A549 (cell line): ENCODE measurements around the gene GNA12. TPM values are rescaled to one million over a fixed set of nuclear protein-coding genes. Genes with fewer than 3 reads are reported as not detected.

Experiments
- ATAC-seq, 2 experiments: fragments of 200-7000 bp in 1 of 2; fragments of >200 bp in 1 of 2; cut with Nextera tagmentation in 1 of 2; cut with Tn5 transposase in 1 of 2; 3 replicates each; pipeline versions ENCODE4 v1.8.0 to v1.9.1; 2018 to 2020; ENCODE audit warnings: mild to moderate bottlenecking in 1 of 2, moderate library complexity in 1 of 2
- CTCF ChIA-PET: fragments of 300-600 bp; sonication (Branson Sonifier 250); formaldehyde crosslinking; extraction: SDS; loops from one replicate; lab custom pipeline; 2021; ENCODE audit warnings: antibody characterized with exemption, inconsistent platforms; lab: Yijun Ruan, JAX
- POLR2A ChIA-PET: fragments of 350-600 bp; formaldehyde crosslinking; extraction: SDS; loops from one replicate; lab custom pipeline; 2021; ENCODE audit warnings: antibody characterized with exemption, inconsistent platforms; lab: Yijun Ruan, JAX
- DNase-seq, 2 experiments: peaks; one replicate each; pipeline versions ENCODE4 v3.0.0 to v3.0.0-alpha.2; 2011 to 2016; ENCODE audit warnings: low read depth in 1 of 2, low spot score in 1 of 2
- FAIRE-seq: peaks from 2 replicates; lab custom pipeline; 2011; peaks lifted over from hg19 to GRCh38; lab: Jason Lieb, UNC
- H3K27ac ChIP-seq, 2 experiments: fragments of >200 bp; sonication (Bioruptor Twin); formaldehyde crosslinking; 3 replicates each; pipeline ENCODE4 v1.5.1; 2016 to 2017
- H3K4me1 ChIP-seq: fragments of >200 bp; sonication (Bioruptor Twin); formaldehyde crosslinking; 3 replicates; pipeline ENCODE4 v1.6.1; 2016
- H3K4me2 ChIP-seq: fragments of >200 bp; sonication (Bioruptor Twin); formaldehyde crosslinking; 3 replicates; pipeline ENCODE4 v1.6.1; 2016
- H3K4me3 ChIP-seq: fragments of >200 bp; sonication (Bioruptor Twin); formaldehyde crosslinking; 3 replicates; pipeline ENCODE4 v1.5.1; 2016
- H3K9me3 ChIP-seq: fragments of >200 bp; sonication (Bioruptor Twin); formaldehyde crosslinking; 3 replicates; pipeline ENCODE4 v1.6.1; 2016
- CEBPB ChIP-seq, 2 experiments: fragments of >200 bp in 1 of 2; sonication (Bioruptor Twin) in 1 of 2; formaldehyde crosslinking in 1 of 2; IDR thresholded peaks; 2 replicates each; pipeline ENCODE4 v1.6.1; 2012 to 2016
- CHD2 ChIP-seq: fragments of 150-350 bp; IDR thresholded peaks from 2 replicates; pipeline ENCODE4 v1.6.1; 2014; ENCODE audit warnings: low read length; ENCODE audit not compliant: partially characterized antibody
- EHMT2 ChIP-seq: fragments of 200-600 bp; sonication (generic); IDR thresholded peaks from 2 replicates; pipeline ENCODE4 v1.6.1; 2016; ENCODE audit warnings: antibody characterized with exemption, low read depth, mild to moderate bottlenecking, moderate library complexity
- FOSB ChIP-seq: fragments of 250-450 bp; sonication (Bioruptor Pico); IDR thresholded peaks from 2 replicates; pipeline ENCODE4 v1.5.0; 2020; ENCODE audit warnings: mild to moderate bottlenecking, moderate library complexity
- FOSL2 ChIP-seq, 2 experiments: fragments of 450-650 bp in 1 of 2; fragments of >200 bp in 1 of 2; sonication (Bioruptor Twin) in 1 of 2; formaldehyde crosslinking; IDR thresholded peaks; 2 replicates each; pipeline versions ENCODE4 v1.5.0 to v1.6.1; 2016 to 2020; ENCODE audit warnings: mild to moderate bottlenecking in 1 of 2, moderate library complexity in 1 of 2
- FOXS1 ChIP-seq: fragments of 250-450 bp; sonication (Bioruptor Pico); IDR thresholded peaks from 2 replicates; pipeline ENCODE4 v1.5.0; 2020; ENCODE audit warnings: mild to moderate bottlenecking, moderate library complexity
- GATA3 ChIP-seq: IDR thresholded peaks from 2 replicates; pipeline ENCODE4 v1.6.1; 2012; ENCODE audit warnings: borderline replicate concordance
- HOXB13 ChIP-seq: fragments of 250-450 bp; sonication (Bioruptor Pico); IDR thresholded peaks from 2 replicates; pipeline ENCODE4 v1.5.0; 2020; ENCODE audit warnings: low read depth, mild to moderate bottlenecking, moderate library complexity
- HOXB5 ChIP-seq: fragments of 250-450 bp; sonication (Bioruptor Pico); IDR thresholded peaks from 2 replicates; pipeline ENCODE4 v1.5.0; 2020; ENCODE audit warnings: mild to moderate bottlenecking, moderate library complexity
- JUNB ChIP-seq: fragments of >200 bp; sonication (Bioruptor Twin); formaldehyde crosslinking; IDR thresholded peaks from 2 replicates; pipeline ENCODE4 v1.6.1; 2016
- KDM5A ChIP-seq: fragments of 200-600 bp; sonication (generic); IDR thresholded peaks from 2 replicates; pipeline ENCODE4 v1.6.1; 2016; ENCODE audit warnings: antibody characterized with exemption, mild to moderate bottlenecking
- MAZ ChIP-seq: fragments of 150-350 bp; IDR thresholded peaks from 2 replicates; pipeline ENCODE4 v1.6.1; 2014; ENCODE audit warnings: antibody characterized with exemption, low read depth, low read length, borderline replicate concordance
- NFE2L2 ChIP-seq: fragments of 150-350 bp; conservative IDR thresholded peaks from 2 replicates; pipeline ENCODE4 v1.6.1; 2014; ENCODE audit warnings: low read length
- NPAS2 ChIP-seq: fragments of 250-450 bp; sonication (Bioruptor Pico); IDR thresholded peaks from 2 replicates; pipeline ENCODE4 v1.8.0; 2022; ENCODE audit warnings: mild to moderate bottlenecking, moderate library complexity, borderline replicate concordance
- NR3C1 ChIP-seq: fragments of >200 bp; sonication (Bioruptor Twin); formaldehyde crosslinking; IDR thresholded peaks from 3 replicates; pipeline ENCODE4 v1.6.1; 2017
- PBX3 ChIP-seq: IDR thresholded peaks from 2 replicates; pipeline ENCODE4 v1.6.1; 2012
- RAD21 ChIP-seq, 2 experiments: fragments of >200 bp in 1 of 2; sonication (Bioruptor Twin) in 1 of 2; formaldehyde crosslinking in 1 of 2; IDR thresholded peaks in 1 of 2; conservative IDR thresholded peaks in 1 of 2; 2 replicates in 1 of 2; 3 replicates in 1 of 2; pipeline ENCODE4 v1.6.1; 2012 to 2018; ENCODE audit warnings: inconsistent platforms in 1 of 2
- RARB ChIP-seq: fragments of 250-450 bp; sonication (Bioruptor Pico); IDR thresholded peaks from 2 replicates; pipeline ENCODE4 v1.8.0; 2021; ENCODE audit warnings: mild to moderate bottlenecking, moderate library complexity
- RFX5 ChIP-seq: fragments of 450-650 bp; IDR thresholded peaks from 2 replicates; pipeline ENCODE4 v1.7.1; 2014; ENCODE audit warnings: antibody characterized with exemption, mild to moderate bottlenecking, moderate library complexity
- SMC3 ChIP-seq: fragments of >200 bp; sonication (Bioruptor Twin); formaldehyde crosslinking; IDR thresholded peaks from 3 replicates; pipeline ENCODE4 v1.6.1; 2018; ENCODE audit warnings: inconsistent platforms
- SREBF2 ChIP-seq: fragments of 450-650 bp; IDR thresholded peaks from 2 replicates; pipeline ENCODE4 v1.6.1; 2014; ENCODE audit warnings: mild to moderate bottlenecking, moderate library complexity
- ZC3H11A ChIP-seq: fragments of 450-650 bp; IDR thresholded peaks from 2 replicates; pipeline ENCODE4 v1.6.1; 2014; ENCODE audit warnings: antibody characterized with exemption, mild to moderate bottlenecking
- WGBS: methylation state at CpG from one replicate; pipeline ENCODE4 v1.1.6; 2017; ENCODE audit errors: missing lambda C conversion rate; 5-methylcytosine and 5-hydroxymethylcytosine counted together
- polyA plus RNA-seq, 4 experiments: library from polyadenylated mRNA; depleted of rRNA in 3 of 4; stranded (reverse); fragments of >200 nt; fragmentation: RNase III in 1 of 4; extraction: RNeasy Plus Mini Kit Qiagen cat#74134 plus additional on column Dnase treatment in 1 of 4; gene quantifications; 2 replicates in 3 of 4; 3 replicates in 1 of 4; pipeline ENCODE4 v1.2.3, GENCODE V29; 2011 to 2017
- TF ChIP-seq, protein P1 (sequence below): IDR thresholded peaks from 2 replicates; pipeline ENCODE4 v1.6.1; 2012; ENCODE audit warnings: low read depth, borderline replicate concordance
- TF ChIP-seq, protein P2 (sequence below): fragments of 150-350 bp; IDR thresholded peaks from 2 replicates; pipeline ENCODE4 v1.6.1; 2014; ENCODE audit warnings: low read depth, mild to moderate bottlenecking, low read length
- TF ChIP-seq, protein P3 (sequence below): fragments of 450-650 bp; IDR thresholded peaks from 2 replicates; pipeline ENCODE4 v1.6.1; 2014; ENCODE audit warnings: antibody characterized with exemption

The GNA12 gene
- polyA plus RNA-seq, 2 of the 4 experiments (the other 2 are of a cell fraction), result 33.0 to 43.7 TPM

- H3K4me3 ChIP-seq, result no peak overlapping the region
- peak overlapping the region in 1 of 2 experiments; percentile 7; a peak in 1 of 6 replicates for H3K27ac ChIP-seq
- ATAC-seq, result no peak
- ChIA-PET POLR2A (no interaction called here), CTCF (interaction anchor here (1.0 to 1.6 kb wide), 4 partner anchors 18 to 114 kb away, joined by 3 to 5 read pairs (median 4); no protein-coding TSS in a partner anchor)
- H3K9me3 ChIP-seq, result no peaks in the 10 kb centered on the region
- no peak for FAIRE-seq
- no peak overlapping the region for H3K4me2 ChIP-seq
- TF ChIP-seq JUNB (no peak), HOXB13 (CRISPR knock-in tag) (no peak), FOSB (CRISPR knock-in tag) (no peak), EHMT2 (no peak), CEBPB (IDR thresholded peaks at IDR 0.05) (no peak), RARB (CRISPR knock-in tag) (no peak)
- TF ChIP-seq, protein P1, sequence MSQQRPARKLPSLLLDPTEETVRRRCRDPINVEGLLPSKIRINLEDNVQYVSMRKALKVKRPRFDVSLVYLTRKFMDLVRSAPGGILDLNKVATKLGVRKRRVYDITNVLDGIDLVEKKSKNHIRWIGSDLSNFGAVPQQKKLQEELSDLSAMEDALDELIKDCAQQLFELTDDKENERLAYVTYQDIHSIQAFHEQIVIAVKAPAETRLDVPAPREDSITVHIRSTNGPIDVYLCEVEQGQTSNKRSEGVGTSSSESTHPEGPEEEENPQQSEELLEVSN, result no peak
- TF ChIP-seq, all 56 proteins: peak for 0
- no peak for DNase-seq
- WGBS, result 92% methylated on average over 15 of the region's 16 CpGs
- peaks cover 35% of the 10 kb centered on the region for H3K4me1 ChIP-seq
Observed at GRCh38 chr7:2824678-2825461, 19.2 kb downstream of the GNA12 start.

- H3K4me2 ChIP-seq, result no peak overlapping the region
- ATAC-seq (no peak), FAIRE-seq (no peak), DNase-seq (no peak)
- peaks cover 43% of the 10 kb centered on the region for H3K4me1 ChIP-seq
- no peaks in the 10 kb centered on the region for H3K9me3 ChIP-seq
- POLR2A ChIA-PET, result no interaction called here
- H3K4me3 ChIP-seq, result no peak overlapping the region
- CTCF ChIA-PET, result interaction anchor here (1.4 to 1.6 kb wide), 2 partner anchors 64 to 67 kb away, joined by 3 to 5 read pairs; no protein-coding TSS in a partner anchor
- 93% methylated on average over 15 of the region's 16 CpGs for WGBS
- H3K27ac ChIP-seq, result peak overlapping the region in 1 of 2 experiments; percentile 45; a peak in 2 of 6 replicates
- TF ChIP-seq SREBF2 (no peak), ZC3H11A (no peak), RAD21 (conservative IDR thresholded peaks at IDR 0.05 in 1 of 2, IDR thresholded peaks at IDR 0.05 in 1 of 2) (no peak), KDM5A (no peak), MAZ (no peak), NPAS2 (CRISPR knock-in tag) (no peak), FOXS1 (CRISPR knock-in tag) (no peak), SMC3 (no peak)
Observed at GRCh38 chr7:2824026-2824677, 20.0 kb downstream of the GNA12 start.

DNA sequence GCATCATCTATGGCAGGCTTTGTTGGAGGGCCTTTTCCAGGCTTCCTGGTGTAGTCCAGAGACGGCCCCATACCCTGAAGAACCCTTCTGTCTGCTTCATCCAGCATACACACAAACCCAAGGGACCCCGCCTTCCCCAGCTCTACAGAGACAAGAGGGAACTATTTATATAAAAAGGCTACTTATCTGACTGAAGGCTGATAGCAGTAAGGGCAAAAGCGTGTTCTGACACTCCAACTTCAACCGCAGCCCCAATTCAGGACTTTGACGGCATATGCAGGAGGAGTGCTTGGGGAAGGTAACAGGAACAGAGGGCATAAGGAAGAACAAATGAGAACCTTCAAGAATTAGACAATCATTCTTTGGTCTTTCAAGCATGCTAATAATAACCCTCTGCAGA, 21.0 kb downstream of the GNA12 start:
- TF ChIP-seq NR3C1 (no peak), FOSB (CRISPR knock-in tag) (no peak), PBX3 (no peak), KDM5A (no peak), HOXB5 (CRISPR knock-in tag) (no peak), CEBPB (IDR thresholded peaks at IDR 0.05) (no peak), NFE2L2 (no peak), ZC3H11A (no peak), CHD2 (no peak), RFX5 (no peak), GATA3 (no peak), FOSL2 (IDR thresholded peaks at IDR 0.05) (no peak), FOSL2 (CRISPR knock-in tag; IDR thresholded peaks at IDR 0.05) (no peak)
- TF ChIP-seq, protein P1, result no peak
- TF ChIP-seq, protein P2, sequence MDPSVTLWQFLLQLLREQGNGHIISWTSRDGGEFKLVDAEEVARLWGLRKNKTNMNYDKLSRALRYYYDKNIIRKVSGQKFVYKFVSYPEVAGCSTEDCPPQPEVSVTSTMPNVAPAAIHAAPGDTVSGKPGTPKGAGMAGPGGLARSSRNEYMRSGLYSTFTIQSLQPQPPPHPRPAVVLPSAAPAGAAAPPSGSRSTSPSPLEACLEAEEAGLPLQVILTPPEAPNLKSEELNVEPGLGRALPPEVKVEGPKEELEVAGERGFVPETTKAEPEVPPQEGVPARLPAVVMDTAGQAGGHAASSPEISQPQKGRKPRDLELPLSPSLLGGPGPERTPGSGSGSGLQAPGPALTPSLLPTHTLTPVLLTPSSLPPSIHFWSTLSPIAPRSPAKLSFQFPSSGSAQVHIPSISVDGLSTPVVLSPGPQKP, result no peak
- TF ChIP-seq, protein P3, sequence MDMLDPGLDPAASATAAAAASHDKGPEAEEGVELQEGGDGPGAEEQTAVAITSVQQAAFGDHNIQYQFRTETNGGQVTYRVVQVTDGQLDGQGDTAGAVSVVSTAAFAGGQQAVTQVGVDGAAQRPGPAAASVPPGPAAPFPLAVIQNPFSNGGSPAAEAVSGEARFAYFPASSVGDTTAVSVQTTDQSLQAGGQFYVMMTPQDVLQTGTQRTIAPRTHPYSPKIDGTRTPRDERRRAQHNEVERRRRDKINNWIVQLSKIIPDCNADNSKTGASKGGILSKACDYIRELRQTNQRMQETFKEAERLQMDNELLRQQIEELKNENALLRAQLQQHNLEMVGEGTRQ, result no peak
- TF ChIP-seq, all 56 proteins: peak for 0
- ATAC-seq (no peak), DNase-seq (no peak), FAIRE-seq (no peak)
- H3K4me2 ChIP-seq, result no peak overlapping the region
- H3K4me3 ChIP-seq, result no peak overlapping the region
- CTCF ChIA-PET, result interaction anchor here (1.2 kb wide), 1 partner anchor 65 kb away, joined by 3 read pairs; no protein-coding TSS in a partner anchor
- peaks cover 52% of the 10 kb centered on the region for H3K4me1 ChIP-seq
- H3K27ac ChIP-seq, result peak overlapping the region; percentile 77 to 89; a peak in 5 of 6 replicates
- no peaks in the 10 kb centered on the region for H3K9me3 ChIP-seq
- 99% methylated on average over 5 of the region's 5 CpGs for WGBS
- POLR2A ChIA-PET, result no interaction called here
